Gastroesophageal sphincter (tissue), 3 donors: ENCODE data around the gene ERCC2.

Experiments used
- CTCF ChIP-seq, 4 experiments: fragments of 200-600 bp in 2 of 4; fragments of 450-650 bp in 2 of 4; sonication (generic) in 1 of 4; IDR thresholded peaks; one replicate each; pipeline ENCODE4 v1.5.1; 2017 to 2019; ENCODE audit warnings: antibody characterized with exemption in 4 of 4, mild to moderate bottlenecking in 2 of 4, moderate library complexity in 2 of 4
- POLR2A ChIP-seq, 2 donors: fragments of 450-650 bp; IDR thresholded peaks; one replicate each; pipeline ENCODE4 v1.6.1; 2017; ENCODE audit warnings: antibody characterized with exemption in 2 of 2, mild to moderate bottlenecking in 2 of 2, moderate library complexity in 1 of 2

- TF ChIP-seq CTCF (IDR thresholded peaks at IDR 0.05) (no peak), POLR2A (IDR thresholded peaks at IDR 0.05) (no peak)
These were observed 8.8 kb downstream of the ERCC2 start for GRCh38 chr19:45361608-45362007.
